Renal pelvis (tissue), 4 donors: ENCODE measurements around the gene SPTAN1. TPM values are rescaled to one million over a fixed set of nuclear protein-coding genes. Genes with fewer than 3 reads are reported as not detected.

ENCODE experiments used
- DNase-seq: peaks from one replicate; pipeline ENCODE4 v3.0.0-alpha.2; 2013
- polyA plus RNA-seq, 3 donors: library from polyadenylated mRNA; unstranded; fragments of 120-200 nt; gene quantifications; one replicate each; pipeline ENCODE4 v1.2.1, GENCODE V29; 2013; ENCODE audit not compliant: insufficient read length in 3 of 3

The SPTAN1 gene
- polyA plus RNA-seq, 3 donors, result 362 to 483 (median 423) TPM

GRCh38 chr9:128588581-128589233 is 36.3 kb downstream of the SPTAN1 start:
- DNase-seq, result no peak

GRCh38 chr9:128593039-128593438 is 40.7 kb downstream of the SPTAN1 start:
- DNase-seq, result no peak

DNA sequence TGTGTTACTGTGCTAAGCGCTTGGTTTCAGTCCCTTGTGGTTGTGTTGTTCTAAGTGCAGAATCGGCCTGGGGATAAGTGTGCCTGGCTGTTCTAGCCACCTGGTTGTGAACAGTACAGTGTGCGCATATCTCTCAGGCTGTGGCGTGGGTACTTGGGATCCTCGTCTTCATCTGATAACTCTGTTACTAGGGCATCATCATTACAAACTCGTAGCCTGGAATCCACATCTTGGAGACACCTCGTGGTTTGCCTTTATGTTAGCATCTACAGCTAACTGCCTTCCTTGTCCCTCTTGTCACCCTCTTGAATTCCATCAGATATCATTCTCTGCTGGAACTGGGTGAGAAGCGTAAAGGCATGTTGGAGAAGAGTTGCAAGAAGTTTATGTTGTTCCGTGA is 41.5 kb downstream of the SPTAN1 start:
- DNase-seq, result no peak

GRCh38 chr9:128595471-128595870 is 43.1 kb downstream of the SPTAN1 start:
- no peak for DNase-seq

DNA sequence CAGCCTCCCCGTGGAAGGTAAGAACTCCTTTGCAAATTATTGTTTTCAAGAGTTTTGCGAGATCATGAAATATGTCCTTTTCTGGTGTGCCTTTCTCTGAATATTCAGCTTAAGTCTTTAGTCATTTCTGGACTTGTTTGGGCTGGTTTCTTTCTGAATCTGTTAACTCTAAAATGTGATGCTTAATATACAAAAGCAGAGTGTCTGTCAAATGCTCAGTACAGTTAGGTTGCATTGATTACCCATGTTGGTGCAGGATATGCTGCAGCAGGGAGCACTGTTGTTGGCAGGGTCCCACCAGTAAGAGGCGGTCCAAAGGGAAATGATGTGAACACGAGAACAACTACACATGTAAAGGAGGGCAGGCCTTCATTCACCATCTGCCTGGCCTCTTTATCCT is 47.7 kb downstream of the SPTAN1 start:
- DNase-seq, result no peak

DNA sequence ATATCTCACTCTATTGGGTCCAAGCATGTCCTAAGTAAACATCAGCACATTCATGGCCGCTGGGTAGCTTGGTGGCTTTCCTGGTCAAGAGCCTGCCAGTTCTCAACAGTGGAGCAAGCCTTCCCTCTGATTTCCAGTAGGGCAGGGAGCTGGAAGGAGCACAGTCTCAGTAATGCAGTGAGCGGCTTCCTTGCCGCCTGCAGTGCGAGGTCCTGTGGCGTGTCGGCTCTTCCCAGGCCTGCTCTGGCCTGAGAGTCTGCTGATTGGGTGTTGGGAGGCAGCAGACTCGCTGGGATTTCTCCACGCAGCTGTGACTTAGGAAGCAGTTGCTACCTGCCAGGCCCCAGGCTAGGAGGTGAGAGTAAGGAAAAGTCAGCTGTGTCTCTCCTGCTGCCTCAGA is 51.3 kb downstream of the SPTAN1 start:
- DNase-seq, result no peak

DNA sequence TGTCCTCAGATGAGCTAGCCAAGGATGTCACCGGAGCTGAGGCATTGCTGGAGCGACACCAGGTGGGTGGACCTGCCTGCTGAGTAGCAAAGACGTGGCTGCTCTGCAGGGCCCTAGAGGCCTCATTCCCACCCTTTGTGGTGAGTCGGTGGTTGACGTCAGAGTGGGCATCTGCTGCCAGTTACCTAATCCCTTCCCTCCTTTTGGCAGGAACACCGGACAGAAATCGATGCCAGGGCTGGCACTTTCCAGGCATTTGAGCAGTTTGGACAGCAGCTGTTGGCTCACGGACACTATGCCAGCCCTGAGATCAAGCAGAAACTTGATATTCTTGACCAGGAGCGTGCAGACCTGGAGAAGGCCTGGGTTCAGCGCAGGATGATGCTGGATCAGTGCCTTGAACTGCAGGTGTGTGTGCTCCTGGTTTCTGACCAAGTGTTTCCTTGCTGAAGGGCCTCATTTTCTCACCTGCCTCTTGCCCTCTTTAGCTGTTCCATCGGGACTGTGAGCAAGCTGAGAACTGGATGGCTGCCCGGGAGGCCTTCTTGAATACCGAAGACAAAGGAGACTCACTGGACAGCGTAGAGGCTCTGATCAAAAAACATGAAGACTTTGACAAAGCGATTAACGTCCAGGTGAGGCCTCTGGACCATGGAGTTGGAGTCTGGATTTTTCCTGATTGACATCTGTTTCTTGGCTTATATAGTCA is 55.4 kb downstream of the SPTAN1 start:
- no peak for DNase-seq

GRCh38 chr9:128610897-128611296 is 58.5 kb downstream of the SPTAN1 start:
- DNase-seq, result no peak

GRCh38 chr9:128611600-128612394 is 59.4 kb downstream of the SPTAN1 start:
- DNase-seq, result no peak

GRCh38 chr9:128614728-128615127 is 62.3 kb downstream of the SPTAN1 start:
- no peak for DNase-seq

DNA sequence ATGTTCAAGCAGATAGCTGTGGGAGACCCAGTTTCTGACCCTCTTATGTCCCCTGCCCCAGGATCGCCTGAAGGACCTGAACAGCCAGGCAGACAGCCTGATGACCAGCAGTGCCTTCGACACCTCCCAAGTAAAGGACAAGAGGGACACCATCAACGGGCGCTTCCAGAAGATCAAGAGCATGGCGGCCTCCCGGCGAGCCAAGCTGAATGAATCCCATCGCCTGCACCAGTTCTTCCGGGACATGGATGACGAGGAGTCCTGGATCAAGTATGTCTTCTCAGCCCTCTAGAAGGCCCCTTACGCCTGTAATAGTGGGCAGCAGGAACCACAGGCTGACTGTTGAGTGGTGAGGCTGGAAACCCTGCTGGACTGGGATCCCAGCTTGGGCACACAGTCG is 63.2 kb downstream of the SPTAN1 start:
- DNase-seq, result no peak

DNA sequence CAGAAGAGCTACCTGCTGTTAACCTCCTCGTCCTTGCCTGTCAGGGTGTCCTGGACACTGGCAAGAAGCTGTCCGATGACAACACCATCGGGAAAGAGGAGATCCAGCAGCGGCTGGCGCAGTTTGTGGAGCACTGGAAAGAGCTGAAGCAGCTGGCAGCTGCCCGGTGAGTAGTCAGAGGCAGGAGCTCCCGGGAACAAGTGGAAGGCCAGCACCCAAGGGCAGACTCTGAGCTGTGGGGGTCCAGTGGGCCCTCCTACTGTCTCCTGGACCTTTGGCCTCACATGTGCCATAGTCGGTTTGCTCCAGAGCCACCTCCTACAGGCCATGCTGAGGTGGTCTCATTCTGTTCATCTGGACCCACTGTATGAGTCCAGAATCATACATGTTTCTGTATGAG is 65.6 kb downstream of the SPTAN1 start:
- no peak for DNase-seq

DNA sequence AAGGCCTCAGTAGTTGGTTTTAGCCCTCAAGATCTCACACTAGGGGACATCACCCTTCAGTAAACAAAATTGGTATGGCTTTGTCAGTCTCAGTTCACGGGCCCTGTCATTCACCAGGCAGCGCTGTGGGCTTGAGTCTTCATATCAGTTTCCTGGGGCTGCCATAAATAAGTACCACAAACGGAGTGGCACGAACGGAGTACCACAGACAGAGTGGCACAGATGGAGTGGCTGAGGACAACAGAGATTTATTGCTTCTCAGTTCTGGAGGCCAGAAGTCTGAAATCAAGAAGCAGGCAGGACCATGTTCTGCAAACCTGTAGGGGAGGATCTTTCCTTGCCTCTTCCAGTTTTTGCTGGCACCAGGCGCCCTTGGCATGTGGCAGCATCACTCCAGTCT is 66.7 kb downstream of the SPTAN1 start:
- DNase-seq, result no peak

GRCh38 chr9:128619779-128620178 is 67.4 kb downstream of the SPTAN1 start:
- DNase-seq, result no peak

- DNase-seq, result no peak
Measured at GRCh38 chr9:128621730-128622455, 69.5 kb downstream of the SPTAN1 start.

- DNase-seq, result no peak
Measured at GRCh38 chr9:128624566-128624965, 72.2 kb downstream of the SPTAN1 start.

DNA sequence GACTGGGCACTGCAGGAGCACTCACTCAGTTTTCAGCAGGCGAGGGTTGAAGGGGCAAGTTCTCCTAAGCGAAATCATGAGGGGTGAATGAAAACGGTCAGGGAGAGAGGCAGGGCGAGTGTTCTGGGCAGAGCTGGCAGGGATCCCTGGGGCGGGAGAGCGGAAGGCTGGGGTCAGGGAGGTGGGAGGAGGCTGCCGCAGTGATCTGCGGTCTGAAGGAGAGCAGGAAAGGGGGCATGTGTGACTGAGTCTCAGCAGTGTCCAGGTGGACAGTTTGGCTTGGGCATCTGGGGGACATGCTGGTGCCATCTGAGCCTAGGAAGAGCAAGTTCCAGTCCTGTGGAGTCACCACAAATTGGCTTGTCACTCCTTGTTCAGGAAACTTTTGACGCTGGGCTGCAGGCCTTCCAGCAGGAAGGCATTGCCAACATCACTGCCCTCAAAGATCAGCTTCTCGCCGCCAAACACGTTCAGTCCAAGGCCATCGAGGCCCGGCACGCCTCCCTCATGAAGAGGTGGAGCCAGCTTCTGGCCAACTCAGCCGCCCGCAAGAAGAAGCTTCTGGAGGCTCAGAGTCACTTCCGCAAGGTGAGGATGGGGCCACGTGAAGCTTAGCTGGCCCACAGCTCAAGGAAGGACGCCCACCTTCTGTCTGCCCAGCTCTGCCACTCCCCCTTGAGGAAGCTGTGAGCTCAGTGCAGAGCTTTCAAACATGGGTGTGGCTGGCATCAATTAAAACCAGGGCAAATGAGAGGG is 73.2 kb downstream of the SPTAN1 start:
- DNase-seq, result no peak

GRCh38 chr9:128626181-128626580 is 73.8 kb downstream of the SPTAN1 start:
- DNase-seq, result no peak

- DNase-seq, result no peak
Measured at GRCh38 chr9:128627127-128627715, 74.8 kb downstream of the SPTAN1 start.

DNA sequence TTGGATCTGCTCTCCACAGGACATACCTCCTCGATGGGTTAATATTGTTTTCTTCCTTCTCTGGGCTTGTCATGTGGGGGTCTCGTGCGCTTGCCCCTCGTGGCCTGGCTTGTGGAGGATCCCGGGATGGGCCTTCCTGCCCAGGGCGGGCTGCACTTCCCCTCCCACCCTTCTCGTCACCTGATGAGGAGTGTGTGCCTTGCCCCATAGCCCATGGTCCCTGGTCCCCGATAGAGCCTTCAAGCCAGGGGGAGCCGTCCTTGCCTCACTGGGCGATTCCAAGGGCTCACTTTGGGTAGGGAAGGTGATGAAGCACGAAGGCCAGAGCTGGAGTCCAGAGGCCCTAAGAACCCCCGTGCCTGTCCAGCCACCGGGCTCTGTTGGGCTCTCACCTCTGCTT is 75.5 kb downstream of the SPTAN1 start:
- DNase-seq, result no peak

- DNase-seq, result no peak
Measured at GRCh38 chr9:128628471-128629048, 76.2 kb downstream of the SPTAN1 start.
